Prostate gland (tissue), 2 donors: ENCODE data around the gene MKNK1.

Source experiments
- POLR2AphosphoS5 ChIP-seq: sonication (generic); formaldehyde crosslinking; IDR thresholded peaks from one replicate; pipeline ENCODE4 v1.6.1; 2017; ENCODE audit warnings: antibody characterized with exemption
- TF ChIP-seq, protein P1 (sequence below), 4 experiments: fragments of 200-600 bp in 2 of 4; fragments of 450-650 bp in 2 of 4; sonication (generic) in 2 of 4; IDR thresholded peaks; 1 replicate in 3 of 4; 2 replicates in 1 of 4; pipeline ENCODE4 v1.5.1; 2016 to 2019; ENCODE audit warnings: antibody characterized with exemption in 4 of 4, mild to moderate bottlenecking in 2 of 4, moderate library complexity in 2 of 4

DNA sequence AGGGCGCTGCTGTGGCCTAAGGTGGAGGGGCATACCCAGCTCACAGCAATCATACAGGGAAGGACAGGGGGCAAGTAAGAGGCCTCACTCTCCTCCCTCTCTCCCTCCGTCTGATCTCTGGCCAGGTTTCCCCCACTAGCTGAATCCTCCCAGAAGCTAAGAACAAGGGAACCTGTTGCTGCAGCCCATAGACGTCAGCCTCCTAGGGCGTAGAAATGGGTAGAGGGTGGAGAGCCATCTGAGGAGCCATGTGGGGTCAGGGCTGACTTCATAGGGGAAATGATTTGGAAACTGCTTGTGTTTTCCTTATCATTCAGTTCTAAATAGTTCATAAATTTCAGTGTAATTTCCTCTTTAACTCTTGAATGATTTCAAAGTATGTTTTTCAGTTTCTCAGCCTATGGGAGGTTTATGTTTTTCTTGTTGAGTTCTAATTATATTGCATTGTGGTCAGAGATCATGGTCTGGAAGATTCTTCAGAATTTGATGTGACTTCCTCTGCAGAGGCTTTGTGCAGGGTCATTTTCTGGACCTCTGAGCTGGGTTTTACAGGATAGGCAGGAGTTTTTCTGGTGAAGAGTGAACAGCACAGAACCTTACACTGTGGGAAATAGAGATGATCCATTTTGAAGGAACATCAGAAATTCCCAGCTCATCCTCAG is 14.8 kb upstream of the MKNK1 start:
- TF ChIP-seq, protein P1, sequence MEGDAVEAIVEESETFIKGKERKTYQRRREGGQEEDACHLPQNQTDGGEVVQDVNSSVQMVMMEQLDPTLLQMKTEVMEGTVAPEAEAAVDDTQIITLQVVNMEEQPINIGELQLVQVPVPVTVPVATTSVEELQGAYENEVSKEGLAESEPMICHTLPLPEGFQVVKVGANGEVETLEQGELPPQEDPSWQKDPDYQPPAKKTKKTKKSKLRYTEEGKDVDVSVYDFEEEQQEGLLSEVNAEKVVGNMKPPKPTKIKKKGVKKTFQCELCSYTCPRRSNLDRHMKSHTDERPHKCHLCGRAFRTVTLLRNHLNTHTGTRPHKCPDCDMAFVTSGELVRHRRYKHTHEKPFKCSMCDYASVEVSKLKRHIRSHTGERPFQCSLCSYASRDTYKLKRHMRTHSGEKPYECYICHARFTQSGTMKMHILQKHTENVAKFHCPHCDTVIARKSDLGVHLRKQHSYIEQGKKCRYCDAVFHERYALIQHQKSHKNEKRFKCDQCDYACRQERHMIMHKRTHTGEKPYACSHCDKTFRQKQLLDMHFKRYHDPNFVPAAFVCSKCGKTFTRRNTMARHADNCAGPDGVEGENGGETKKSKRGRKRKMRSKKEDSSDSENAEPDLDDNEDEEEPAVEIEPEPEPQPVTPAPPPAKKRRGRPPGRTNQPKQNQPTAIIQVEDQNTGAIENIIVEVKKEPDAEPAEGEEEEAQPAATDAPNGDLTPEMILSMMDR (IDR thresholded peaks at IDR 0.05), result no peak
- TF ChIP-seq POLR2AphosphoS5, result no peak
